ENCODE measurements around the gene CBX8. TPM values are rescaled to one million over a fixed set of nuclear protein-coding genes. Genes with fewer than 3 reads are reported as not detected.

The CBX8 gene
- total RNA-seq, 2 experiments from 2014 or later = 5.3 to 6.5 TPM

DNA sequence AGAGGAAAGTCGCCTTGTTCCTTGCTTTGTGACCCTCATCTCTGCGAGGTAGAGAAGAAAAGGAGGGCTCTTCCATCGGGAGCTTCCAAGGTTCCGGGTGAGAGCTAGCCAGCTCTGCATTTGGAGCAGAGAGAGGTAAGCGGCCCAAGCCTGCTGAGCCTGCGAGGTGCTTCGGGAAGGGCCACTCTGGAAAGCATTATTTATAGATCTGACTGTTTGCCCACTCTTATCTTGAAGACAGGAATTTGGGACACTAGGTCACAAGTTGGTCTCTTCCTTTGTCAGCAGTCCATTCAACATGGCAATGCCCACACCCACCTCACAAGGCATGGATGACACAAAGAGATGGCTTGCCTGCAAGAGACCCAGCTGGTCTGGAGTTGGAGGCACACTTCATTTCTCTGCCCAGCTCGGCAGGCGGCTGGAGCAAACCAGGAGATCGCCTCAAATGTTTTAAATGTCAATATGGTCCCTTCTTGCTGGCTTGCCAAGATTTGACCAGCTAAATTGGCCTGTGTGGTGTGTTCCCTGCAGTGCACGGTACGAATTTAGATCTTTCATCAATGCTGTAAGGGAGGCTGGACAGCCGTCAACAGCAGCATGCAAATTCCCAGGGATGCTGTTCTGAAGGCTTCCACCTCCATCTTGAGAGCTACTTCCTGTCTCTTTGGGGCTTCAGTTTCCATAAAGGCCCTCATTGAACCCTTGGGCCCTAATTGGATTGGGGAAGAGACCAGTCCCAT is 22.8 kb upstream of the CBX8 start:
- intact Hi-C loops (cut with DNase I, micrococcal nuclease) = no loop called here
- ATAC-seq (ENCODE audit: poor library complexity) (no peak), DNase-seq (no peak)
- no peak overlapping the region for H3K27ac ChIP-seq (ENCODE audit: low read depth in 1 of 2, low read length in 2 of 2)
- Mint-ChIP-seq H3K27ac (no peak overlapping the region), H3K27me3 (peaks cover 29% of the 10 kb centered on the region), H3K36me3 (ENCODE audit: low read depth) (no peaks in the 10 kb centered on the region), H3K4me3 (no peak overlapping the region), H3K4me1 (ENCODE audit: low read depth) (no peaks in the 10 kb centered on the region), H3K9me3 (no peaks in the 10 kb centered on the region)
- TF ChIP-seq, protein P1, sequence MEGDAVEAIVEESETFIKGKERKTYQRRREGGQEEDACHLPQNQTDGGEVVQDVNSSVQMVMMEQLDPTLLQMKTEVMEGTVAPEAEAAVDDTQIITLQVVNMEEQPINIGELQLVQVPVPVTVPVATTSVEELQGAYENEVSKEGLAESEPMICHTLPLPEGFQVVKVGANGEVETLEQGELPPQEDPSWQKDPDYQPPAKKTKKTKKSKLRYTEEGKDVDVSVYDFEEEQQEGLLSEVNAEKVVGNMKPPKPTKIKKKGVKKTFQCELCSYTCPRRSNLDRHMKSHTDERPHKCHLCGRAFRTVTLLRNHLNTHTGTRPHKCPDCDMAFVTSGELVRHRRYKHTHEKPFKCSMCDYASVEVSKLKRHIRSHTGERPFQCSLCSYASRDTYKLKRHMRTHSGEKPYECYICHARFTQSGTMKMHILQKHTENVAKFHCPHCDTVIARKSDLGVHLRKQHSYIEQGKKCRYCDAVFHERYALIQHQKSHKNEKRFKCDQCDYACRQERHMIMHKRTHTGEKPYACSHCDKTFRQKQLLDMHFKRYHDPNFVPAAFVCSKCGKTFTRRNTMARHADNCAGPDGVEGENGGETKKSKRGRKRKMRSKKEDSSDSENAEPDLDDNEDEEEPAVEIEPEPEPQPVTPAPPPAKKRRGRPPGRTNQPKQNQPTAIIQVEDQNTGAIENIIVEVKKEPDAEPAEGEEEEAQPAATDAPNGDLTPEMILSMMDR (IDR thresholded peaks at IDR 0.05) = no peak
- peaks cover 9% of the 10 kb centered on the region for H3K4me1 ChIP-seq (ENCODE audit: insufficient read depth, low read length)
- ChIA-PET CTCF (interaction anchor here (2.5 to 3.5 kb wide), 2 partner anchors 20 to 31 kb away, joined by 5 to 11 read pairs; partner anchors contain the start of gene CBX4), POLR2A (interaction anchor here (0.6 to 1.3 kb wide), 3 partner anchors 8 to 20 kb away, joined by 3 to 5 read pairs (median 3); partner anchors contain the start of gene CBX4)
- no peaks in the 10 kb centered on the region for H3K36me3 ChIP-seq (ENCODE audit: insufficient read depth, low read length)
- H3K27me3 ChIP-seq (ENCODE audit: control insufficient read depth in 1 of 2, insufficient read depth in 2 of 2, low read length in 2 of 2) = peaks cover 14 to 25% of the 10 kb centered on the region in 2 experiments
- H3K9me3 ChIP-seq (ENCODE audit: control insufficient read depth in 1 of 2, insufficient read depth in 1 of 2, low read length in 2 of 2) = peaks cover 0 to 10% of the 10 kb centered on the region in 2 experiments
- no peak overlapping the region for H3K4me3 ChIP-seq (ENCODE audit: low read length)

DNA sequence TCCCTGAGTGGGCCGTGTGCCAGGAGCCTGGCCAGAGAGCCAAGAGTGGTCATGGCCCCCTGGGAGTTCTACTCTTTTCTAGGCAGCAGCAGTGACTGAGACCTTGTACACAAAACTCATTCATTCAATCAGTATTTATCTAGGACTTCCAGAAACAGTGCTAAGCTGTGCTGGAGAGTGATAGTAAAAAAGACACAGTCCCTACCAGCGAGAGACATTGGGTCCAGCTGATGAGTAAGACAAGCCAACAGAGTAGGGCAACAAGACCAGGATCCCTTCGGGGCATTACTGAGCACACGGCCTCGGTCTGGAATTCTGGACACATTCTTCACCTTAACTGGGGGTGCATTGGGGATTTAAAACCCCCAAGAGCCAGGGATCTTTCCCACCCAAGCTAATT is 22.2 kb upstream of the CBX8 start:
- no peaks in the 10 kb centered on the region for H3K36me3 ChIP-seq (ENCODE audit: insufficient read depth, low read length)
- Mint-ChIP-seq H3K4me1 (ENCODE audit: low read depth) (peaks cover 6% of the 10 kb centered on the region), H3K27ac (no peak overlapping the region), H3K27me3 (peaks cover 31% of the 10 kb centered on the region), H3K36me3 (ENCODE audit: low read depth) (no peaks in the 10 kb centered on the region), H3K9me3 (no peaks in the 10 kb centered on the region), H3K4me3 (no peak overlapping the region)
- TF ChIP-seq, protein P1 (IDR thresholded peaks at IDR 0.05) = no peak
- intact Hi-C loops (cut with DNase I, micrococcal nuclease) = no loop called here
- peaks cover 16% of the 10 kb centered on the region for H3K4me1 ChIP-seq (ENCODE audit: insufficient read depth, low read length)
- peaks cover 20 to 31% of the 10 kb centered on the region in 2 experiments for H3K27me3 ChIP-seq (ENCODE audit: control insufficient read depth in 1 of 2, insufficient read depth in 2 of 2, low read length in 2 of 2)
- peaks cover 0 to 15% of the 10 kb centered on the region in 2 experiments for H3K9me3 ChIP-seq (ENCODE audit: control insufficient read depth in 1 of 2, insufficient read depth in 1 of 2, low read length in 2 of 2)
- no peak for ATAC-seq (ENCODE audit: poor library complexity)
- no peak for DNase-seq
- H3K4me3 ChIP-seq (ENCODE audit: low read length) = no peak overlapping the region
- CTCF ChIA-PET = interaction anchor here (1.0 to 3.5 kb wide), 3 partner anchors 20 to 73 kb away, joined by 3 to 11 read pairs (median 5); partner anchors contain the start of gene CBX4
- POLR2A ChIA-PET = interaction anchor here (1.2 to 2.7 kb wide), 3 partner anchors 15 to 20 kb away, joined by 3 to 14 read pairs (median 5); partner anchors contain the start of gene CBX4
- H3K27ac ChIP-seq (ENCODE audit: low read depth in 1 of 2, low read length in 2 of 2) = no peak overlapping the region

DNA sequence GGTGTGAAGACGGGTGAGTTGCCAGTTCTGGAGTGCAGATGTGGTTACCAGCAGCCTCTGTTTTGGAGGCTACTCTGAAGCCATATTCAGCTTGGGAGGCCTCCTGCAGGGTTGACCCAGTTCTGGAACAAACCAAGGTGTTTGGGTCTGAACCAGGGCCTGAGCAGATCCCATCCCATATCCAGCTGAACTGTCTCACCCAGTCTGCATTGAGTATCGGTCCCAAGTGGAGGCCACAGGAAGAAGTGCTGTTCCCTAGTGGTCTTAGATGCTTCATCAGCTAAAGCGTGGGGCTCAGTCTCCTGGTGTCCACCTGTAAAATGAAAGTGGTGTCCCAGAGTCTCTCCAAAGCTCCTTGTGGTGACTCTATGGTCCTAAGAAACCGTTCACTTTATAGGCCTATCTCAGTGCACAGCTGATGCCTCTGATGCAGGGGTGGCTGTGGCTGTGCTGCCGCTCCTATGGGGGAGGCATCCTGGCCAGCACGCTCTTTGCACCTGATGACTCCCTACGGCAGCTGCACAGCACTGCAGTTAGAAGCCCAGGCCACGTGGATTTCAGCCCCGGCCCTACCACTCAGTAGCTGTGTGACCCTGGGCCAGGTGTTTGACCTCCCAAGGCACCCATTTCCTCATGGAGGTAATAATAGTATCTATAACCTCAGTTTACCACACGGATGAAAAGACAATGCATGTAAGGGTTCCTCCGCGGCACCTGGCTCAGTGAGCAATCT is 21.3 kb upstream of the CBX8 start:
- peaks cover 7% of the 10 kb centered on the region for H3K4me1 Mint-ChIP-seq (ENCODE audit: low read depth)
- no peak overlapping the region for H3K4me3 ChIP-seq (ENCODE audit: low read length)
- no peak overlapping the region for H3K27ac ChIP-seq (ENCODE audit: low read depth in 1 of 2, low read length in 2 of 2)
- no peak for ATAC-seq (ENCODE audit: poor library complexity)
- no peak for DNase-seq
- H3K27me3 ChIP-seq (ENCODE audit: control insufficient read depth in 1 of 2, insufficient read depth in 2 of 2, low read length in 2 of 2) = peaks cover 24 to 32% of the 10 kb centered on the region in 2 experiments
- POLR2A ChIA-PET = interaction anchor here (1.2 to 2.7 kb wide), 3 partner anchors 15 to 21 kb away, joined by 3 to 14 read pairs (median 4); no protein-coding TSS in a partner anchor
- CTCF ChIA-PET = interaction anchor here (0.7 to 3.5 kb wide), 6 partner anchors 10 to 110 kb away, joined by 3 to 11 read pairs (median 4); partner anchors contain the start of gene CBX4
- no peaks in the 10 kb centered on the region for H3K9me3 Mint-ChIP-seq
- peaks cover 23% of the 10 kb centered on the region for H3K4me1 ChIP-seq (ENCODE audit: insufficient read depth, low read length)
- H3K4me3 Mint-ChIP-seq = no peak overlapping the region
- H3K36me3 ChIP-seq (ENCODE audit: insufficient read depth, low read length) = no peaks in the 10 kb centered on the region
- no peak overlapping the region for H3K27ac Mint-ChIP-seq
- TF ChIP-seq, protein P1 (IDR thresholded peaks at IDR 0.05) = no peak
- H3K27me3 Mint-ChIP-seq = peaks cover 33% of the 10 kb centered on the region
- no peaks in the 10 kb centered on the region for H3K36me3 Mint-ChIP-seq (ENCODE audit: low read depth)
- peaks cover 0 to 15% of the 10 kb centered on the region in 2 experiments for H3K9me3 ChIP-seq (ENCODE audit: control insufficient read depth in 1 of 2, insufficient read depth in 1 of 2, low read length in 2 of 2)
- intact Hi-C loops (cut with DNase I, micrococcal nuclease) = no loop called here
